DND-41 (cell line): ENCODE measurements around the gene FOXN1.

Experiments
- ATAC-seq: fragments of 200-7000 bp; cut with Tn5 transposase; 3 replicates; pipeline ENCODE4 v1.9.1; 2021; ENCODE audit warnings: low read depth; ENCODE audit not compliant: insufficient read depth
- DNase-seq: peaks from one replicate; pipeline ENCODE4 v3.0.0-alpha.2; 2020
- H2AFZ ChIP-seq: 2 replicates; pipeline ENCODE4 v1.6.0; 2012; ENCODE audit warnings: low read depth, low read length
- H3K27ac ChIP-seq: 2 replicates; pipeline ENCODE4 v1.5.1; 2012; ENCODE audit warnings: low read length, inconsistent platforms
- H3K27me3 ChIP-seq: fragments of 200-600 bp; sonication (generic); 2 replicates; pipeline ENCODE4 v1.6.0; 2012; ENCODE audit warnings: low read length, mild to moderate bottlenecking, inconsistent platforms; ENCODE audit not compliant: insufficient read depth, poor library complexity
- H3K36me3 ChIP-seq: 2 replicates; pipeline ENCODE4 v1.5.1; 2012; ENCODE audit warnings: low read length, inconsistent platforms; ENCODE audit not compliant: insufficient read depth
- H3K4me1 ChIP-seq: 2 replicates; pipeline ENCODE4 v1.5.1; 2012; ENCODE audit warnings: mild to moderate bottlenecking, low read length; ENCODE audit not compliant: insufficient read depth
- H3K4me2 ChIP-seq: 2 replicates; pipeline ENCODE4 v1.6.0; 2012; ENCODE audit warnings: mild to moderate bottlenecking, moderate library complexity, low read length, inconsistent platforms; ENCODE audit not compliant: insufficient read depth
- H3K4me3 ChIP-seq, 2 experiments: fragments of 200-600 bp in 1 of 2; shearing (Covaris generic) in 1 of 2; 2 replicates each; pipeline ENCODE4 v1.5.1; 2012 to 2016; ENCODE audit warnings: inconsistent platforms in 2 of 2, low read length in 2 of 2, mild to moderate bottlenecking in 2 of 2, low read depth in 1 of 2, moderate library complexity in 1 of 2
- H3K79me2 ChIP-seq: 2 replicates; pipeline ENCODE4 v1.6.0; 2012; ENCODE audit warnings: low read length, inconsistent platforms; ENCODE audit not compliant: insufficient read depth
- H3K9ac ChIP-seq: 2 replicates; pipeline ENCODE4 v1.6.0; 2012; ENCODE audit warnings: low read depth, mild to moderate bottlenecking, inconsistent platforms, low read length, moderate library complexity
- H3K9me3 ChIP-seq: 2 replicates; pipeline ENCODE4 v1.5.1; 2012; ENCODE audit warnings: low read length, moderate library complexity, mild to moderate bottlenecking, inconsistent platforms; ENCODE audit not compliant: insufficient read depth, severe bottlenecking
- H4K20me1 ChIP-seq: 2 replicates; pipeline ENCODE4 v1.6.0; 2012; ENCODE audit warnings: low read length; ENCODE audit not compliant: insufficient read depth
- CTCF ChIP-seq: IDR thresholded peaks from 2 replicates; pipeline ENCODE4 v1.5.1; 2012; ENCODE audit warnings: borderline replicate concordance, low read length, moderate library complexity, mild to moderate bottlenecking; ENCODE audit not compliant: poor library complexity, severe bottlenecking; ENCODE audit errors: extremely low read depth
- EZH2 ChIP-seq: IDR thresholded peaks from 3 replicates; pipeline ENCODE4 v1.6.1; 2012; ENCODE audit warnings: borderline replicate concordance, low read depth, mild to moderate bottlenecking, moderate library complexity, low read length, inconsistent platforms; ENCODE audit not compliant: severe bottlenecking

Gene FOXN1

DNA sequence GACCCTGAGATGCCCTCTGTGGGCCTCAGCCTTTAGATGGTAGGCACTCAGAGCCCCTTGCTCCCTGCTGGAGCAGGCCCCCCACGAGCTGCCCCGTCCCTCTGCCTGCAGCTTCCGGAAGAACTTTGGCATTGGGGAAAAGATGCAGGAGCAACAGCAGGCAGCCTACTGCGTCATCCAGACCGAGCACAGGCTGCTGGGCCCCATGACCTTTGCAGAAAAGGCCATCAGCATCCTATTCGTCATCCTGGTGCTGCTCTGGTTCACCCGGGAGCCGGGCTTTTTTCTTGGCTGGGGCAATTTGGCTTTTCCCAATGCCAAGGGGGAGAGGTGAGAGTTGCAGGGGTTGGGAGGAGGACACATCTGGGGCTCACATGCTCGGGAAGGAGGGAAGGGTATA lies 12.7 kb upstream of the FOXN1 start:
- H3K27me3 ChIP-seq = no peaks in the 10 kb centered on the region
- DNase-seq (no peak), ATAC-seq (no peak)
- no peak overlapping the region for H3K27ac ChIP-seq
- no peaks in the 10 kb centered on the region for H3K79me2 ChIP-seq
- H3K9me3 ChIP-seq = no peaks in the 10 kb centered on the region
- no peaks in the 10 kb centered on the region for H4K20me1 ChIP-seq
- no peak overlapping the region for H3K4me3 ChIP-seq
- H3K9ac ChIP-seq = no peak overlapping the region
- H2AFZ ChIP-seq = no peak overlapping the region
- H3K4me1 ChIP-seq = no peaks in the 10 kb centered on the region
- H3K4me2 ChIP-seq = no peak overlapping the region
- H3K36me3 ChIP-seq = no peaks in the 10 kb centered on the region
- TF ChIP-seq CTCF = no peak
- no peak for TF ChIP-seq EZH2

GRCh38 chr17:28494445-28495188 lies 11.5 kb upstream of the FOXN1 start:
- H3K4me2 ChIP-seq = no peak overlapping the region
- no peak overlapping the region for H3K4me3 ChIP-seq
- H3K27ac ChIP-seq = no peak overlapping the region
- no peaks in the 10 kb centered on the region for H3K9me3 ChIP-seq
- no peaks in the 10 kb centered on the region for H3K27me3 ChIP-seq
- H2AFZ ChIP-seq = no peak overlapping the region
- no peaks in the 10 kb centered on the region for H3K79me2 ChIP-seq
- no peak overlapping the region for H3K9ac ChIP-seq
- H3K36me3 ChIP-seq = no peaks in the 10 kb centered on the region
- DNase-seq (peak; percentile 78), ATAC-seq (peak; percentile 96)
- no peaks in the 10 kb centered on the region for H4K20me1 ChIP-seq
- TF ChIP-seq CTCF = peak; percentile 95
- TF ChIP-seq EZH2 = no peak
- no peaks in the 10 kb centered on the region for H3K4me1 ChIP-seq

DNA sequence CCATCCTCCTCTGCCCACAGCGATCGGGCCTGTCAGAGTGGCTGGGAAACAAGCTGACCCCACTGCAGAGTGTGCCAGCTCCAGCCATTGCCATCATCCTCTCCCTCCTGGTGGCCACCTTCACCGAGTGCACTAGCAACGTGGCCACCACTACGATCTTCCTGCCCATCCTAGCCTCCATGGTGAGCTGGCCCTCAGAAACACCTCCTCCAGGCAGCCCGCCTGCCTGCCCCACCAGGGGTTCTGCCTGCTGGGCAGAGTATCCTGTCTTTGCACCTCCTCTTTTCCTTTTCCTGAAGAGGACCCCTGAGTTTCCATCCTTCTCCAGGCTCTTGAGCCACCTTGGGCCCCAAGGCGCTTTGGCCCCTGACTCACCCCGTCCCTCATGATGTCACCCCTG lies 10.5 kb upstream of the FOXN1 start:
- Histone ChIP-seq H3K27me3 (no peaks in the 10 kb centered on the region), H2AFZ (no peak overlapping the region), H3K9me3 (no peaks in the 10 kb centered on the region), H3K9ac (no peak overlapping the region), H3K4me3 (no peak overlapping the region), H3K4me2 (no peak overlapping the region), H3K79me2 (no peaks in the 10 kb centered on the region), H4K20me1 (no peaks in the 10 kb centered on the region), H3K4me1 (no peaks in the 10 kb centered on the region), H3K27ac (no peak overlapping the region), H3K36me3 (no peaks in the 10 kb centered on the region)
- TF ChIP-seq EZH2 = no peak
- TF ChIP-seq CTCF = no peak
- ATAC-seq (no peak), DNase-seq (no peak)

- H3K9ac ChIP-seq = no peak overlapping the region
- no peak for ATAC-seq
- no peak overlapping the region for H3K27ac ChIP-seq
- no peak for DNase-seq
- no peaks in the 10 kb centered on the region for H3K79me2 ChIP-seq
- no peaks in the 10 kb centered on the region for H4K20me1 ChIP-seq
- H2AFZ ChIP-seq = no peak overlapping the region
- peaks cover 10% of the 10 kb centered on the region for H3K27me3 ChIP-seq
- TF ChIP-seq CTCF (no peak), EZH2 (no peak)
- H3K36me3 ChIP-seq = no peaks in the 10 kb centered on the region
- no peak overlapping the region for H3K4me2 ChIP-seq
- no peaks in the 10 kb centered on the region for H3K9me3 ChIP-seq
- no peaks in the 10 kb centered on the region for H3K4me1 ChIP-seq
- H3K4me3 ChIP-seq = no peak overlapping the region
Measured at GRCh38 chr17:28497931-28498330, 8.2 kb upstream of the FOXN1 start.
